NCI-H2029 treated with DMSO at 0.1 percent for 48 hours (cell line): Measurements from ENCODE around the gene EEF1AKMT3.
"Not testable (repeated sequence)": the region's sequence is repeated elsewhere in the genome, so short reads cannot be mapped to it uniquely, and the experiment has no call there.

Experiments
- DNase-seq: peaks from one replicate; lab custom pipeline; 2025; lab: John Stamatoyannopoulos, UW

The EEF1AKMT3 gene

DNA sequence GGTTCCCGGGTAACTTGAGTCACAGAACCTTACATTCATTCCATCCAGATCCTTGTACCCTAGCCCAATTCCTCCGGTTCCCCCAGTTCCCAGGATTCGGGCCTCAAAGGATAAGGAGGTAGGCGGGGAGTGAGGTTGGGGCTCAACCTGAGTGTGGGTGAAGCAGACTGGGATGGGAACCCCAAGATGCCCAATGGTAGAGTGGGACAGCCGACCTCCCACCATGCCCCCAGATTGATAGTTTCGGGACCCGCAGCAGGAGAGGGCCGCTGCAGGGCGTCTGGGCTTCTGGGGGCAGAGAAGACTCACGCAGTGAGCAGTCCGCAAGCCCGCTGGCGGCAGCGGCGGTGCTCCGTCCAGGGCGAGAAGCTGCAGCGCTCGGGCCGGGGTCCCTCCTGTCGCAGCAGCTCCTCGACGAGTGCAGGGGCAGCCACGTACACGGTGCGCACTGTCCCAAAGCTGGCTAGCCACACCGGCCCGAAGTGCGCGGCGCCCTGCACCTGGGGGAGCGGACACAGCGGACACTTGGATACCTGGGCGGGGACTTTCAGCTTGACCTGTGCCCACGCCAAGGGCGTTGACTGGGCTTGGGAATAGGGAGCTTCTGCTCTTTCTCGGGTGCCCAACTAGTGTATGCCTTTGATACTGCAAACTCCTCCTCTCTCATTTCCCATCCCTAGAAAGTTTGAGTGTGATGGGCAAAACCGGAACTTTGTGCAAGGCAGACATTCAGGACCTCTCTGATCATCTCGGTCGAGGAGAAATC, 6.5 kb upstream of the EEF1AKMT3 start:
- DNase-seq: no peak

DNA sequence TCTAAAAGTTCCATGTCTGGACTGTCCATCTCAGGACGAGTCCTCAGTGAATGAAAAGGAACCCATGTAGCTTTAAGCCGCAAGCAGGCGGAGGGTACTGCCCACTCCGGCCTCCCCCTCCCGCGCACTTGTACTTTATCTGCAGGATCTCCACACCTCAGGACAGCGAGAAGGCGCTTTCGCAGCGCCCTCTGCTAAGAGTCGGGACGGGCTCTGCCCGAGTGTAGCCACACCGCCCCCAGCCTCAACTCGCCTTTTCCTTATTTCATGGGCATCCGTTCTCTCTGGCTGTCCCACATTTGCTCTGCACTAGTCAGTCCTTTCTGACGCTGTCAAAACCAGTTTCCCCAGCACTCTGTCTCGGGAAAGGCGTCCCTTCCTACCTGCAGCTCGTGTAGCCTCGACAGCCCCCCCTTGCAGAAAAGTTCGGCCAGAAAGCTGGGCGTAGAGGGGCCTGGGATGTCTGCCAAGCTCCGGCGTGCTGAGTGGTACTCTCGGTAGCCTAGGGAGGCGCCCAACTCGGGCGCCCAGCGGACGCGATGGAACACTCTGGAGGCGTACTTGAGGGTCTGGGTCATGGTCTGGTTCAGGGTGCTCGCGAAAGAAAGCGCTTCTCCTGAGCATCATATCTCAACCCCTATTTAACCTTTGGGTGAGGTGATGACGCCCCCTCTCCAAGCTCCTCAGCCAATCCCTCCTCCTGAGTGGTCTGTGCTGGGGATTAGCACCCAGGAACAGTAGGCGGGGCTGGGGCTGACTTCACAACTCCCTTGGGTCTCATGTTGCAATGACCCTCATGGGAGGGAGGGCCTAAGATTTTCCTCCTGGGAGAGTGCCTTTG, 5.7 kb upstream of the EEF1AKMT3 start, which contains the start of gene CYP27B1:
TSS of gene CYP27B1 (minus strand) at position 615 of the 841 bp plus-strand sequence. CDS start at position 578, 37 bp downstream.
- DNase-seq: peak; percentile 57

DNA sequence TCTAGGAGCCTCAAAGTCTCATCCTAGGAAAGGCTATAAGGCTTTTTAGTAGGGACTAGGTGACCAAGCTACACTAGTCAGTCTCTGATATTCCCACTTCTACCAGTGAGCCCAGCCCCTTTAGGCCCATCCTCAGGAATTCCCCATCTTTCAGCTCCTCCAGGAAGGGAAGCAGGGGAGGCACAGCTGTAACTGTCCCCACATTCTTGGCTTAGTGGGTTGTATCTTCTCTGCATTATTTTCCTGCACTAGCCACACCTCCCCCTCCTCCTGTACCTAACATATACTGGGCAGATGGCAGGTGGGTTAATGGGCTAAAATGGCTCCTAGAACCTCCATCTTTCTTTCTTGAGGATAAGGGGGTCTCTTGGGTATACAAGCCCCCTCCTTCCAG, 5.1 kb upstream of the EEF1AKMT3 start:
- no peak for DNase-seq

- DNase-seq: no peak
Measured at GRCh38 chr12:57767876-57768275, 4.5 kb upstream of the EEF1AKMT3 start.

GRCh38 chr12:57769594-57769993, 2.8 kb upstream of the EEF1AKMT3 start:
- DNase-seq: no peak

DNA sequence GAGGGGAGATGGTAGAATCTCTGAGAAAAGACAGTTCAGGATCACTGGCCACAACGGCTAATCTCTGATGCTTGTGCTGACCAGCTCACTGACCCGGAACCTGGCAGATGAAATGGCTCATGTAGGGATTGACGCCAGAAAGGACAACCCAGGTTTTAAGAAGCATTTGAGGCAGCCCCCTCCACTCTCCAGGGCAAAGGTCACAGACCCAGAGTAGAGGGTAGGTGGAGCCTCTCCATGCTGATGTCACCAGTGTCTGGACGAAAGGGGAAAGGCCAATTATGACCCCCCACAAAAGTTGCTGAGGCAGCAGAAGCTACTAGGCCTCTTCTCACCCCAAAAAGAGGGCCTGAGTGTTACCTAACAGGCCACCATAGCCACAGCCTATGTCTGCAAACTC, 1.7 kb upstream of the EEF1AKMT3 start:
- no peak for DNase-seq

- peak; percentile 58 for DNase-seq
Measured at GRCh38 chr12:57771236-57771872, 1.1 kb upstream of the EEF1AKMT3 start.

DNA sequence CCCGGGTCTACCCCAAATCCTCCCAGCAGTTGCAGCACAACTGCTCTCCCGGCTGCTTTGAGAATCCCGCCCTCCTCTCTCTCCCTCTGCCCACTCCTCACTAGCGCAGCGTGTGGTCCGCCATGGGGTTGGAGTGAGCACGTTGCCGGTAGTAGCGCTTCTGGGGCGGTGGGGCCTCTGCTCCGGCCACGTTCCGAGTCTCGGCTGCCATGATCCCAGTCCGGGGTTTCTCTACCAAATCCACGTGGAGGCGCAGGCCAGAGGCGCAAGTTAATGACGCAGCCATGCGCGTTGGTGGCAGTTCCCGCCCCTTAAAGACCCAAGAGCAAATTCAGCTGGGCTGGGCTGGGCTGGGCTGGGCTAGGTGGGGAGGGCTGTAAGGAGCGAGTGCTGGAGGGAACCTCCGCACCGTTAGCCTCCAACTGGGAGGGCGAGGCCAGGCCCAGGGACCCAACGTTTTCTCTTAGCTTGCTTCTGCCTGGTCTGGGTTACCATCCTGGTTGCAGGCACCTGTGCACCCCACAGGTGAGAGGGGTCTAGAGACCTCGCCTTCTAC, 463 bp upstream of the EEF1AKMT3 start, which contains the start of gene METTL1:
TSS of gene METTL1 (minus strand) at position 233 of the 556 bp plus-strand sequence. CDS start at position 211, 22 bp downstream.
- peak; percentile 65 for DNase-seq

DNA sequence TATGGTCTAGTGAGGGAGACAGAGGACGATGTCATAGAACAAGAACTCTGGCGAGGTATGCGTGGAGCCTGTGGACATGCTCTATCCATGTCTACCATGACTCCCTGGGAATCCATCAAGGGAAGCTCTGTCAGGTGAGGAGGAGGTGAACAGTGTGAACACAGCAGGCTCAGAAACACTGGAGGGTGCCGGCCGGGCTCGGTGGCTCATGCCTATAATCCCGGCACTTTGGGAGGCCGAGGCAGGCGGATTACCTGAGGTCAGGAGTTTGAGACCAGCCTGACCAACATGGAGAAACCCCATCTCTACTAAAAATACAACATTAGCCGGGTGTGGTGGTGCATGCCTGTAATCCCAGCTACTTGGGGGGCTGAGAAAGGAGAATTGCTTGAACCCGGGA, 2.2 kb downstream of the EEF1AKMT3 start:
- not testable (repeated sequence) for DNase-seq

DNA sequence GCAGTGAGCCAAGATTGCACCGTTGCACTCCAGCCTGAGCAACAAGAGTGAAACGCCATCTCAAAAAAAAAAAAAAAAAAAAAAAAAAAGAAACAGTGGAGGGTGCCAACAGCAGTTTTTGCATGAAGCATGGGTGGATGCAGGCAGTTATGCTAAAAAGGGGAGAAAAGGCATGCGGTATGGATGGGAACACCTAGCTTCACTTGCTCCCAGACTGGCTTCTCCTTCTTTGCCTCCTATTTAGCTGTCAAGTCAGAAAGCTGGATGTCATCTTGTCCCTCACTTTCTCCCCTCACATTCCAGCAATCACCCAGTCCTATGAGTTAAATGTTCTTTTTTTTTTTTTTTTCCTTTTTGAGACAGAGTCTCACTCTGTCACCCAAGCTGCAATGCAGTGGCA, 2.6 kb downstream of the EEF1AKMT3 start:
- DNase-seq: no peak

GRCh38 chr12:57775563-57776246, 3.3 kb downstream of the EEF1AKMT3 start:
- DNase-seq: no peak

GRCh38 chr12:57776247-57776587, 3.8 kb downstream of the EEF1AKMT3 start:
- DNase-seq: no peak

GRCh38 chr12:57777367-57777766, 5.0 kb downstream of the EEF1AKMT3 start:
- no peak for DNase-seq

- no peak for DNase-seq
Measured at GRCh38 chr12:57777911-57778310, 5.5 kb downstream of the EEF1AKMT3 start.

DNA sequence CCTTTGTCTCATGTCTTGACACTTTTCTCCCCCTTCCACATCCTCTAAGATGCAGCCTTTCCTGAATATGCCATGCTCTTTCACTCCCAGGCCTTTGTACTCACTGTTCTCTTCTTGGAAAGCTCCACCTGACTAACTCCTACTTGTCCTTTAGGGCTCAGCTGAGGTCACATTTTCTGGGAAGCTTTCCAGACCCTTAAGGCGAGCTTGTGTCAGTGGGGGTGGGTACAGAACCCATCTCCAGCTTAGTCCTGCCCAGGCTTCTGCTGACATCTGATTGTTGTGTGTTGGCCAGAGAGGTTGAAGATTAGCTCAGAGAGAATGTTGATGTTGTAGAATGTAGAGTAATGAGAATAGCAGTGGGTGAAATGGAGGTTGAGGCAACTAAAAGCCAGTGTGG, 7.3 kb downstream of the EEF1AKMT3 start:
- DNase-seq: no peak

- DNase-seq: no peak
Measured at GRCh38 chr12:57780284-57780897, 8.0 kb downstream of the EEF1AKMT3 start.

DNA sequence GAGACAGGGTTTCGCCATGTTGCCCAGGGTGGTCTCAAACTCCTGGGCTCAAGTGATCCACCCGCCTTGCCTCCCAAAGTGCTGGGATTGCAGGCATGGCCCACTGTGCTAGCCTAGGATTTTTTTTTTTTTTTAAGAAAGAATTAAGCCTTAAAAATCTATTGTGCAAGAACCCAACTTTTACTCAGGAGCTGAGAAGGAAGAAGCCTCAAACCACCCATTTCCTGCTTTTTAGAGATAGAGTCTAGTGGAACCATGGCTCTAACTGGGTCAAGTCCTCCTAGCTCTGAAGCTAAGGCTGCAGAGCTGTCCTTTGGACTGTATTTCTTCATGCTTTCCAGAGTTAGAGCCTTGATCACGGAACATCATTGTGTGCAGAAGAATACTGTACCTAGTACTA, 8.8 kb downstream of the EEF1AKMT3 start:
- no peak for DNase-seq

GRCh38 chr12:57781801-57782200, 9.4 kb downstream of the EEF1AKMT3 start:
- DNase-seq: no peak

GRCh38 chr12:57782243-57782607, 9.8 kb downstream of the EEF1AKMT3 start:
- DNase-seq: no peak

DNA sequence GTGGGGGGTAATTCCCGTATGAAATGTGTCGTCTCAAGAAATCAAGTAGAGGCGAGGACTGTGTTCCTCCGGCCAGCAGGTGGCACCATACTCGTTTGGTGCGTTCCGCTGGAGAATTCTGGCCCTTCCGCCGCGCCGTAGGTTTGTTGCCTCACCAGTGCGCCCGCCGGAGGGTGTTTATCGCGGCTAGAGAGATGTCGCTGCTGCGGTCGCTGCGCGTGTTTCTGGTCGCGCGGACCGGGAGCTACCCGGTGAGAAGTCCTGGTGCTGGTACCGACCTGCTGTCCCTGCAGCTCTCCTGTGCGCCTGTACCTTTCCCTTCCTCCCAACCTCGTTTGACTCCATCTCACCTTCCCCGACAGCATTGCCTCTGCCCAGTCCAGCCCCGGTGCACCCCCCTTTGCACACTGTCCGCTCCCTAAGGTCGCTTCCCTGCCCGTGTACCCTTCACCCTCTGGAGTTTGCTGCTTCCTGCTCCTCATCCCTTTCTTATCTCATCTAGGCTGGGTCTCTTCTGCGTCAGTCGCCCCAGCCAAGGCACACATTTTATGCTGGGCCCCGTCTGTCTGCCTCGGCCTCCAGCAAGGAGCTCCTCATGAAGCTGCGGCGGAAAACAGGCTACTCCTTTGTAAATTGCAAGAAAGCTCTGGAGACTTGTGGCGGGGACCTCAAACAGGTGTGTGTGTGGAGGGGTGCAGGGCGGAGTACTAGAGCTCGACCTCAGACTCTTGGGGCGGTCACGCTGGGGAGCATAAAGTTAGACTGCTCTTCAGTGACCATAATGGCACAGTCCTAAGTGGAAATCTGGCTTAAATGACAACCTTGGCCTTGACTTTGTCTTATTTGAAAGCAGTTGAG, 10.4 kb downstream of the EEF1AKMT3 start, which contains the start of gene TSFM:
TSS of gene TSFM (plus strand) at position 180 of the 858 bp plus-strand sequence. CDS start at position 195, 15 bp downstream.
- peak; percentile 83 for DNase-seq
